Hematopoietic multipotent progenitor cell (in vitro differentiated cells): Measurements from ENCODE around the gene HJURP. TPM values are rescaled to one million over a fixed set of nuclear protein-coding genes. Genes with fewer than 3 reads are reported as not detected.

Experiments used
- DNase-seq, 3 donors: peaks; one replicate each; pipeline ENCODE4 v3.0.0-alpha.2; 2011 to 2015; ENCODE audit warnings: low read depth in 2 of 3, low spot score in 2 of 3
- total RNA-seq: library from RNA; depleted of rRNA; stranded (reverse); fragments of >200 nt; gene quantifications from one replicate; pipeline ENCODE4 v1.2.3, GENCODE V29; 2012

HJURP gene
- total RNA-seq, 1 donor = 1.9 TPM

- no peak for DNase-seq
Measured at GRCh38 chr2:233849607-233850271, 4.6 kb downstream of the HJURP start.

- no peak for DNase-seq
Measured at GRCh38 chr2:233848276-233848675, 6.1 kb downstream of the HJURP start.

GRCh38 chr2:233847248-233847898, 7.0 kb downstream of the HJURP start:
- no peak for DNase-seq

- DNase-seq = no peak
Measured at GRCh38 chr2:233846387-233847247, 7.7 kb downstream of the HJURP start.

- DNase-seq = no peak
Measured at GRCh38 chr2:233845301-233846060, 8.9 kb downstream of the HJURP start.

GRCh38 chr2:233844836-233845235, 9.5 kb downstream of the HJURP start:
- DNase-seq = no peak

GRCh38 chr2:233844064-233844807, 10.1 kb downstream of the HJURP start:
- no peak for DNase-seq

- DNase-seq = no peak
Measured at GRCh38 chr2:233841183-233841582, 13.2 kb downstream of the HJURP start.

GRCh38 chr2:233840520-233840919, 13.8 kb downstream of the HJURP start:
- DNase-seq = no peak

- DNase-seq = no peak
Measured at GRCh38 chr2:233839447-233839820, 14.9 kb downstream of the HJURP start.

GRCh38 chr2:233838726-233839446, 15.4 kb downstream of the HJURP start:
- DNase-seq = no peak

GRCh38 chr2:233838251-233838650, 16.1 kb downstream of the HJURP start:
- DNase-seq = no peak

GRCh38 chr2:233837694-233838229, 16.6 kb downstream of the HJURP start:
- DNase-seq = no peak

GRCh38 chr2:233836359-233836758, 18.0 kb downstream of the HJURP start:
- no peak for DNase-seq

GRCh38 chr2:233835230-233836186, 18.8 kb downstream of the HJURP start:
- no peak for DNase-seq

GRCh38 chr2:233833345-233833744, 21.0 kb downstream of the HJURP start:
- no peak for DNase-seq

- peak in 1 of 3 donors; percentile 26 for DNase-seq
Measured at GRCh38 chr2:233832869-233833311, 21.4 kb downstream of the HJURP start.

GRCh38 chr2:233832414-233832813, 21.9 kb downstream of the HJURP start:
- DNase-seq = no peak
